ENCODE results near the gene NAE1.
"Not testable (repeated sequence)": the region's sequence is repeated elsewhere in the genome, so short reads cannot be mapped to it uniquely, and the experiment has no call there.

Gene NAE1

DNA sequence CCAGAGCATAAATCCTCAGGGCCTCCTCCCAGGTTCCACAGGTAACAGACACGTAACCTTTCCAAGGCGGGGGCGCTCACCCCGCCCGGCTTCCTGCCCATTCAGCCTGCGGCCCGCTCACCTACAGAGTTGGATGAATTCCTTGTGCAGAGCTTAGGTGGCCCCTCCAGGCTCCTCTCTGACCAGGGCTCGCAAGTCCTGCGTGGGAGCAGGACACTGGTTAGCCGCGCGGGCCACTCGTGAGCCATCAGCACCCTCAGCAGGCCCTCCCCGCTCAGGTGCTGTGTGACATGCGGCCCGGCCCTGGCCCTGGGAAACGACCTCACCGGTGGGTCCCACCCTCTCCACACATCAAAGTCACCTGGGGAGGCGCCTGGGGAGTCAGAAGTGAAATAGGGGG, 29.9 kb downstream of the NAE1 start:
- no peak for DNase-seq

DNA sequence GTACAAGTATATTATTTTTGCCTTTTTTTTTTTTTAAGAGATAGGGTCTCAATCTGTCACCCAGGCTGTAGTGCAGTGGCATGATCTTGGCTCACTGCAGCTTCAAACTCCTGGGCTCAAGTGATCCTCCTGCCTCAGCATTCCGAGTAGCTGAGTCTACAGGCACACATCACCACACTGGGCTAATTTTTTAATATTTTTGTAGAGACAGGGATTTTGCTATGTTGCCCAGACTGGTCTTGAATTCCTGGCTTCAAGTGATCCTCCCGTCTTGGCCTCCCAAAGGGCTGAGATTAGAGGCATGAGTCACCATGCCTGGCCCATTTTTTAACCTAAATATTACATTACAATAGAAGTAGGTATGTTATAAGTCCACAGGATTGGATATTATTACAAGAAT, 32.6 kb downstream of the NAE1 start:
- no peak for DNase-seq

DNA sequence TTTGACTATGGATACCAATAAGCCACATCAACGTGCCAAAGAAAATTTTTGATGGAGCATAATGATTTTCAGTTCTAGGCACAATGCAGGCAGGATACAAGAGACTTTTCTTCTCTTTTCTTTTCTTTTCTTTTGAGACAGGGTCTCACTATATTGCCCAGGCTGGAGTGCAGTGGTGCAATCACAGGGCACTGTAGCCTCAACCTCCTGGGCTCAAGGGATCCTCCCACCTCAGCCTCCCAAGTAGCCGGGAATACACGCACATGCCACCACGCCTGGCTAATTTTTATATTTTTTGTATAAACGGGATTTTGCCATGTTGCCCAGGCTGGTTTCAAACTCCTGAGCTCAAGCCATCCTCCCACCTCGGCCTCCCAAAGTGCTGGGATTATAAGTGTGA, 36.8 kb downstream of the NAE1 start:
- not testable (repeated sequence) for DNase-seq

- DNase-seq = no peak
Measured at GRCh38 chr16:66790130-66790733, 40.5 kb downstream of the NAE1 start.

GRCh38 chr16:66787427-66787826, 43.3 kb downstream of the NAE1 start:
- no peak for DNase-seq

GRCh38 chr16:66786551-66786950, 44.2 kb downstream of the NAE1 start:
- no peak for DNase-seq

DNA sequence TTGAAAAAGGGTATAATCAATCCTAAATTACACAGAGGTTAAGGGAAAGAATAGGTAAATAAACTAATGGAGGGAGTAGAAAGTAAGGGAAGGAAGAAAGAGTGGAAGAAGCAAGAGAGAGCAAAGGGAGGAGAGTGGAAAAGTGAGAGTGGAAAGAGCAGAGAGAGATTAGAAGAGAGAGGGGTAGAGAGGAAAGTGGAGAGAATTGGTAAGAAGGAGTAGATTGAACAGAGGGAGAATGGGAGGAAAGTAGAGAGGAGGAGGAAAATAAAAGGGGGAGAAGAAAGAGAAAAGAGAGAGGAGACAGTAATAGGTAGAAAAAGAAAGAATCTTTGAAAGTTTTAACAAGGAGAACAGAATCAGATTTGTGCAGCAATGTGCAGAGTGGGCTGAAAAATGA, 54.3 kb downstream of the NAE1 start:
- DNase-seq = no peak

GRCh38 chr16:66774981-66775380, 55.8 kb downstream of the NAE1 start:
- DNase-seq = no peak

GRCh38 chr16:66758086-66758485, 72.7 kb downstream of the NAE1 start:
- DNase-seq = no peak

- DNase-seq = no peak
Measured at GRCh38 chr16:66754819-66755218, 76.0 kb downstream of the NAE1 start.

DNA sequence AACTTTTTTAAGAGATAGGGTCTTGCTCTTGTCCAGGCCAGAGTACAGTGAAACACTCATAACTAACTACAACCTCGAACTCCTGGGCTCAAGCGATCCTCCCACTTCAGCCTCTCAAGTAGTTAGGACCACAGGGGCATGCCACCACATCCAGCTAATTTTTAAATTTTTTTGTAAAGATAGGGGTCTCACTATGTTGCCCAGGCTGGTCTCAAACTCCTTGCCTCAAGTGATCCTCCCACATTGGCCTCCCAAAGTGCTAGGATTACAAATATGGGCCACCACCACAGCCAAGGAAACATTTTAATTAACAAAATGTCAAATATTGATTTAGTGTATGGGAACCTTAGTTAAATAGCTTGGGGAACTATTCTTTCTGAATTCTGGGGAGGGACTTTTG, 76.6 kb downstream of the NAE1 start:
- no peak for DNase-seq

DNA sequence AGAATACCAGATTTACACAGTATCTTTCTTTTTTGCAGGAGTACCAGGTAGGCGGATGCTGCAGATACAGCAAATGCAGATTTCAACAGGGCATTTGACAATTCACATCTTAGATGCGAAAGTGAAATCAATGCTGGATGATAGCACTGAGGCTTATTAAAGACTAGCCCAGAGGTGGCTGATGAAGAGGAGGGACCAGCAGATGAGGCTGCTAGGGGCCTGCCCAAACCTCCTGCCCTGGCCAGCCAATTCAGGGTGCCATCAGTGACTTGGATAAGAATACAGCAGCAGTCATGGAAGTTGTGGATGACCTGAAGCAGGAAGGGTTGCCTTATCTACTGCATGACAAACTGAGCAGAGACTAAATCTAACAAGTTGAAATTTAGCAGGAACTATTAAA, 77.8 kb downstream of the NAE1 start:
- DNase-seq = no peak
